ENCODE data around the gene KRTAP19-8.

DNA sequence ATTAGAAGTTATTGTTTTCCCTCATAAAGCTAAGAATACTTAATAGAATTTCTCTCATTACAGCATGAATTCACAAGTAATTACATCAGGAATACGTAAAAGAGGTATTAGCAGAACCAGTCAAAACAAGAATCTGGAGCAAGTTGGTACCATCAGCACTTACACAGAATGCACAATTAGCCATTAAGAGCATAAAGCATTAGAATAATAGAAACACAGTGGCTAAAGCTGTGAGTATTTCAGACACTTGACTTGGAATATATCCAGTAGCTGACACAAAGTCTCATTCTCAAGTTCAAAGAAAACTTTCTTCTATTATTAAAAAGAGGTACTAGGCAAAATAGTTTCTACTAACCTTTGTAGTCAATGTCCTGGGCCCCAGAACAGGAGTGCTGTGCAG, 49.6 kb downstream of the KRTAP19-8 start:
- TF ChIP-seq, protein P1, sequence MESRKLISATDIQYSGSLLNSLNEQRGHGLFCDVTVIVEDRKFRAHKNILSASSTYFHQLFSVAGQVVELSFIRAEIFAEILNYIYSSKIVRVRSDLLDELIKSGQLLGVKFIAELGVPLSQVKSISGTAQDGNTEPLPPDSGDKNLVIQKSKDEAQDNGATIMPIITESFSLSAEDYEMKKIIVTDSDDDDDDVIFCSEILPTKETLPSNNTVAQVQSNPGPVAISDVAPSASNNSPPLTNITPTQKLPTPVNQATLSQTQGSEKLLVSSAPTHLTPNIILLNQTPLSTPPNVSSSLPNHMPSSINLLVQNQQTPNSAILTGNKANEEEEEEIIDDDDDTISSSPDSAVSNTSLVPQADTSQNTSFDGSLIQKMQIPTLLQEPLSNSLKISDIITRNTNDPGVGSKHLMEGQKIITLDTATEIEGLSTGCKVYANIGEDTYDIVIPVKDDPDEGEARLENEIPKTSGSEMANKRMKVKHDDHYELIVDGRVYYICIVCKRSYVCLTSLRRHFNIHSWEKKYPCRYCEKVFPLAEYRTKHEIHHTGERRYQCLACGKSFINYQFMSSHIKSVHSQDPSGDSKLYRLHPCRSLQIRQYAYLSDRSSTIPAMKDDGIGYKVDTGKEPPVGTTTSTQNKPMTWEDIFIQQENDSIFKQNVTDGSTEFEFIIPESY (IDR thresholded peaks at IDR 0.05; ENCODE audit: borderline replicate concordance, low read depth) = no peak
- TF ChIP-seq, protein P2, sequence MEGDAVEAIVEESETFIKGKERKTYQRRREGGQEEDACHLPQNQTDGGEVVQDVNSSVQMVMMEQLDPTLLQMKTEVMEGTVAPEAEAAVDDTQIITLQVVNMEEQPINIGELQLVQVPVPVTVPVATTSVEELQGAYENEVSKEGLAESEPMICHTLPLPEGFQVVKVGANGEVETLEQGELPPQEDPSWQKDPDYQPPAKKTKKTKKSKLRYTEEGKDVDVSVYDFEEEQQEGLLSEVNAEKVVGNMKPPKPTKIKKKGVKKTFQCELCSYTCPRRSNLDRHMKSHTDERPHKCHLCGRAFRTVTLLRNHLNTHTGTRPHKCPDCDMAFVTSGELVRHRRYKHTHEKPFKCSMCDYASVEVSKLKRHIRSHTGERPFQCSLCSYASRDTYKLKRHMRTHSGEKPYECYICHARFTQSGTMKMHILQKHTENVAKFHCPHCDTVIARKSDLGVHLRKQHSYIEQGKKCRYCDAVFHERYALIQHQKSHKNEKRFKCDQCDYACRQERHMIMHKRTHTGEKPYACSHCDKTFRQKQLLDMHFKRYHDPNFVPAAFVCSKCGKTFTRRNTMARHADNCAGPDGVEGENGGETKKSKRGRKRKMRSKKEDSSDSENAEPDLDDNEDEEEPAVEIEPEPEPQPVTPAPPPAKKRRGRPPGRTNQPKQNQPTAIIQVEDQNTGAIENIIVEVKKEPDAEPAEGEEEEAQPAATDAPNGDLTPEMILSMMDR (IDR thresholded peaks at IDR 0.05) = no peak
- no peak for TF ChIP-seq NFIC (IDR thresholded peaks at IDR 0.05; ENCODE audit: borderline replicate concordance)
- TF ChIP-seq, protein P3, sequence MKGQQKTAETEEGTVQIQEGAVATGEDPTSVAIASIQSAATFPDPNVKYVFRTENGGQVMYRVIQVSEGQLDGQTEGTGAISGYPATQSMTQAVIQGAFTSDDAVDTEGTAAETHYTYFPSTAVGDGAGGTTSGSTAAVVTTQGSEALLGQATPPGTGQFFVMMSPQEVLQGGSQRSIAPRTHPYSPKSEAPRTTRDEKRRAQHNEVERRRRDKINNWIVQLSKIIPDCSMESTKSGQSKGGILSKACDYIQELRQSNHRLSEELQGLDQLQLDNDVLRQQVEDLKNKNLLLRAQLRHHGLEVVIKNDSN (IDR thresholded peaks at IDR 0.05; ENCODE audit: borderline replicate concordance, low read depth) = no peak
- no peak for TF ChIP-seq POLR2AphosphoS5 (IDR thresholded peaks at IDR 0.05; ENCODE audit: low read depth, low read length)
- TF ChIP-seq, protein P4, sequence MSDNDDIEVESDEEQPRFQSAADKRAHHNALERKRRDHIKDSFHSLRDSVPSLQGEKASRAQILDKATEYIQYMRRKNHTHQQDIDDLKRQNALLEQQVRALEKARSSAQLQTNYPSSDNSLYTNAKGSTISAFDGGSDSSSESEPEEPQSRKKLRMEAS (IDR thresholded peaks at IDR 0.05; ENCODE audit: low read depth) = no peak
- TF ChIP-seq, protein P5, sequence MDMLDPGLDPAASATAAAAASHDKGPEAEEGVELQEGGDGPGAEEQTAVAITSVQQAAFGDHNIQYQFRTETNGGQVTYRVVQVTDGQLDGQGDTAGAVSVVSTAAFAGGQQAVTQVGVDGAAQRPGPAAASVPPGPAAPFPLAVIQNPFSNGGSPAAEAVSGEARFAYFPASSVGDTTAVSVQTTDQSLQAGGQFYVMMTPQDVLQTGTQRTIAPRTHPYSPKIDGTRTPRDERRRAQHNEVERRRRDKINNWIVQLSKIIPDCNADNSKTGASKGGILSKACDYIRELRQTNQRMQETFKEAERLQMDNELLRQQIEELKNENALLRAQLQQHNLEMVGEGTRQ (IDR thresholded peaks at IDR 0.05; ENCODE audit: borderline replicate concordance, low read depth, low read length) = no peak
- no peak for TF ChIP-seq MEF2A (IDR thresholded peaks at IDR 0.05; ENCODE audit: borderline replicate concordance, low read depth)
- no peak for TF ChIP-seq JUND (IDR thresholded peaks at IDR 0.05)
- TF ChIP-seq TEAD4 (IDR thresholded peaks at IDR 0.05; ENCODE audit: borderline replicate concordance, insufficient read depth) = no peak
- no peak for TF ChIP-seq TAF1 (IDR thresholded peaks at IDR 0.05; ENCODE audit: borderline replicate concordance, low read depth, low read length)
- no peak for TF ChIP-seq SMC3 (IDR thresholded peaks at IDR 0.05; ENCODE audit: low read depth, low read length)
- no peak for TF ChIP-seq YY1 (IDR thresholded peaks at IDR 0.05; ENCODE audit: low read depth)
- no peak for TF ChIP-seq EP300 (IDR thresholded peaks at IDR 0.05; ENCODE audit: borderline replicate concordance in 1 of 2, low read depth in 1 of 2, low read length in 1 of 2)

Data from SK-N-SH (cell line).